Cardiac muscle cell (in vitro differentiated cells and primary cell): Measurements from ENCODE around the gene SPO11. TPM values are rescaled to one million over a fixed set of nuclear protein-coding genes. Genes with fewer than 3 reads are reported as not detected.

Experiments
- DNase-seq, 2 donors: peaks; one replicate each; pipeline versions ENCODE4 v3.0.0 to v3.0.0-alpha.2; 2010 to 2017; ENCODE audit warnings: low read depth in 1 of 2, low spot score in 1 of 2
- H3K27ac ChIP-seq: fragments of 200-600 bp; sonication (generic); 2 replicates; pipeline ENCODE4 v1.5.1; 2016
- H3K27me3 ChIP-seq: fragments of 200-600 bp; sonication (generic); 2 replicates; pipeline ENCODE4 v1.6.0; 2016; ENCODE audit warnings: control low read depth
- H3K36me3 ChIP-seq: fragments of 200-600 bp; sonication (generic); 2 replicates; pipeline ENCODE4 v1.5.1; 2016; ENCODE audit warnings: control low read depth
- H3K4me1 ChIP-seq: fragments of 200-600 bp; sonication (generic); 2 replicates; pipeline ENCODE4 v1.8.1; 2017; ENCODE audit warnings: low read depth, mild to moderate bottlenecking, mixed run types
- H3K4me3 ChIP-seq: fragments of 200-600 bp; sonication (generic); 2 replicates; pipeline ENCODE4 v1.5.1; 2016; ENCODE audit warnings: mild to moderate bottlenecking
- H3K9me3 ChIP-seq: fragments of 200-600 bp; sonication (generic); 2 replicates; pipeline ENCODE4 v1.5.1; 2017; ENCODE audit warnings: low read depth, mild to moderate bottlenecking, control low read depth
- CTCF ChIP-seq: IDR thresholded peaks from 2 replicates; pipeline ENCODE4 v1.5.1; 2012; ENCODE audit warnings: low read depth, mild to moderate bottlenecking, low read length
- polyA plus RNA-seq: library from polyadenylated mRNA; unstranded; fragments of >200 nt; fragmentation: Nextera tagmentation; extraction: Ambion mirVana; gene quantifications from 2 replicates; pipeline ENCODE4 v1.2.1, GENCODE V29; 2016
- total RNA-seq: library from RNA; depleted of rRNA; stranded (reverse); fragments of >200 nt; gene quantifications from 2 replicates; pipeline ENCODE4 v1.2.3, GENCODE V29; 2016

SPO11 gene
- total RNA-seq (not detected in 2 replicates), polyA plus RNA-seq (not detected in 2 replicates)

GRCh38 chr20:57329608-57330221 lies at the start of gene SPO11:
Gene SPO11, plus strand, starts transcription at chr20:57329803. Its CDS starts 65 bp downstream, at chr20:57329868.
- Histone ChIP-seq H3K4me1 (peaks cover 8% of the 10 kb centered on the region), H3K27me3 (peaks cover 3% of the 10 kb centered on the region), H3K9me3 (no peaks in the 10 kb centered on the region), H3K4me3 (no peak within 1 kb of the TSS), H3K36me3 (no peaks in the 10 kb centered on the region), H3K27ac (no peak within 1 kb of the TSS)
- no peak for TF ChIP-seq CTCF
- DNase-seq: peak in 1 of 2 donors; percentile 61

GRCh38 chr20:57280221-57280620 lies 49.4 kb upstream of the SPO11 start:
- Histone ChIP-seq H3K36me3 (no peaks in the 10 kb centered on the region), H3K27ac (no peak overlapping the region), H3K4me1 (peaks cover 9% of the 10 kb centered on the region), H3K27me3 (no peaks in the 10 kb centered on the region), H3K9me3 (no peaks in the 10 kb centered on the region), H3K4me3 (no peak overlapping the region)
- no peak for DNase-seq
- no peak for TF ChIP-seq CTCF

- DNase-seq: no peak
- Histone ChIP-seq H3K36me3 (no peaks in the 10 kb centered on the region), H3K4me1 (peaks cover 9% of the 10 kb centered on the region), H3K27me3 (no peaks in the 10 kb centered on the region), H3K9me3 (no peaks in the 10 kb centered on the region), H3K4me3 (no peak overlapping the region), H3K27ac (no peak overlapping the region)
- TF ChIP-seq CTCF: no peak
These were observed 47.7 kb upstream of the SPO11 start for GRCh38 chr20:57281900-57282299.

- no peaks in the 10 kb centered on the region for H3K27me3 ChIP-seq
- TF ChIP-seq CTCF: no peak
- H3K4me1 ChIP-seq: peaks cover 11% of the 10 kb centered on the region
- no peak overlapping the region for H3K4me3 ChIP-seq
- H3K27ac ChIP-seq: no peak overlapping the region
- DNase-seq: no peak
- no peaks in the 10 kb centered on the region for H3K36me3 ChIP-seq
- no peaks in the 10 kb centered on the region for H3K9me3 ChIP-seq
These were observed 46.8 kb upstream of the SPO11 start for GRCh38 chr20:57282670-57283361.

- no peaks in the 10 kb centered on the region for H3K36me3 ChIP-seq
- no peaks in the 10 kb centered on the region for H3K9me3 ChIP-seq
- peaks cover 9% of the 10 kb centered on the region for H3K4me1 ChIP-seq
- DNase-seq: no peak
- TF ChIP-seq CTCF: no peak
- H3K27ac ChIP-seq: no peak overlapping the region
- no peaks in the 10 kb centered on the region for H3K27me3 ChIP-seq
- no peak overlapping the region for H3K4me3 ChIP-seq
These were observed 45.7 kb upstream of the SPO11 start for GRCh38 chr20:57283860-57284259.
